ENCODE results near the gene USP31. TPM values are rescaled to one million over a fixed set of nuclear protein-coding genes. Genes with fewer than 3 reads are reported as not detected.

The USP31 gene
- total RNA-seq, 1 experiment from 2014 or later, result 26.9 TPM

- ChIA-PET POLR2A (no interaction called here), CTCF (interaction anchor here (0.6 to 0.7 kb wide), 2 partner anchors 14 to 164 kb away, joined by 3 read pairs; no protein-coding TSS in a partner anchor)
- Mint-ChIP-seq H3K27me3 (ENCODE audit: insufficient read depth, unreplicated experiment) (no peaks in the 10 kb centered on the region), H3K27ac (ENCODE audit: low read depth, unreplicated experiment) (no peak overlapping the region), H3K36me3 (ENCODE audit: insufficient read depth, unreplicated experiment) (no peaks in the 10 kb centered on the region), H3K4me3 (ENCODE audit: unreplicated experiment) (no peak overlapping the region), H3K4me1 (ENCODE audit: insufficient read depth, unreplicated experiment) (no peaks in the 10 kb centered on the region), H3K9me3 (ENCODE audit: unreplicated experiment) (no peaks in the 10 kb centered on the region)
- DNase-seq (ENCODE audit: unreplicated experiment), result no peak
- no peak for TF ChIP-seq CTCF (IDR thresholded peaks at IDR 0.05; ENCODE audit: unreplicated experiment)
- intact Hi-C loops (cut with micrococcal nuclease), result no loop called here
- BruUV-seq (replicated peaks), result no TSS peak
Measured at GRCh38 chr16:23155445-23156049, 6.3 kb upstream of the USP31 start.

- Mint-ChIP-seq H3K4me1 (ENCODE audit: insufficient read depth, unreplicated experiment) (peaks cover 6% of the 10 kb centered on the region), H3K4me3 (ENCODE audit: unreplicated experiment) (no peak overlapping the region), H3K36me3 (ENCODE audit: insufficient read depth, unreplicated experiment) (no peaks in the 10 kb centered on the region), H3K9me3 (ENCODE audit: unreplicated experiment) (no peaks in the 10 kb centered on the region), H3K27me3 (ENCODE audit: insufficient read depth, unreplicated experiment) (no peaks in the 10 kb centered on the region), H3K27ac (ENCODE audit: low read depth, unreplicated experiment) (no peak overlapping the region)
- POLR2A ChIA-PET, result interaction anchor here (0.6 to 1.6 kb wide), 2 partner anchors 8 to 23 kb away, joined by 3 to 4 read pairs; no protein-coding TSS in a partner anchor
- no peak for DNase-seq (ENCODE audit: unreplicated experiment)
- BruUV-seq (replicated peaks), result no TSS peak
- intact Hi-C loops (cut with micrococcal nuclease), result no loop called here
- CTCF ChIA-PET, result interaction anchor here (0.6 to 1.8 kb wide), 7 partner anchors 11 to 283 kb away, joined by 3 to 7 read pairs (median 3); no protein-coding TSS in a partner anchor
- no peak for TF ChIP-seq CTCF (IDR thresholded peaks at IDR 0.05; ENCODE audit: unreplicated experiment)
Measured at GRCh38 chr16:23152386-23153178, 3.3 kb upstream of the USP31 start.

GRCh38 chr16:23149993-23150364, 727 bp upstream of the USP31 start:
- peaks cover 9% of the 10 kb centered on the region for H3K36me3 Mint-ChIP-seq (ENCODE audit: insufficient read depth, unreplicated experiment)
- intact Hi-C loops (cut with micrococcal nuclease), result loop anchor here (2.0 kb wide), 1 partner anchor 77 kb away; no protein-coding TSS in a partner anchor
- H3K27ac Mint-ChIP-seq (ENCODE audit: low read depth, unreplicated experiment), result no peak overlapping the region
- no peak for TF ChIP-seq CTCF (IDR thresholded peaks at IDR 0.05; ENCODE audit: unreplicated experiment)
- CTCF ChIA-PET, result interaction anchor here (0.6 to 1.0 kb wide), 3 partner anchors 31 to 510 kb away, joined by 3 to 4 read pairs (median 4); no protein-coding TSS in a partner anchor
- H3K9me3 Mint-ChIP-seq (ENCODE audit: unreplicated experiment), result no peaks in the 10 kb centered on the region
- no peak for DNase-seq (ENCODE audit: unreplicated experiment)
- POLR2A ChIA-PET, result interaction anchor here (0.5 to 2.3 kb wide), 6 partner anchors 9 to 165 kb away, joined by 3 to 12 read pairs (median 5); no protein-coding TSS in a partner anchor
- no peaks in the 10 kb centered on the region for H3K27me3 Mint-ChIP-seq (ENCODE audit: insufficient read depth, unreplicated experiment)
- H3K4me3 Mint-ChIP-seq (ENCODE audit: unreplicated experiment), result peak overlapping the region; percentile 90
- BruUV-seq (replicated peaks), result TSS peak; percentile 60
- H3K4me1 Mint-ChIP-seq (ENCODE audit: insufficient read depth, unreplicated experiment), result peaks cover 16% of the 10 kb centered on the region
